ENCODE results near the gene CEP85.

The CEP85 gene

GRCh38 chr1:26295194-26296138, 61.5 kb downstream of the CEP85 start:
- TF ChIP-seq CTCF (IDR thresholded peaks at IDR 0.05; ENCODE audit: insufficient read depth, low read depth, low read length, missing control alignments): no peak
- DNase-seq (ENCODE audit: low read depth): no peak
- H3K4me3 ChIP-seq (ENCODE audit: low read length): no peak overlapping the region

GRCh38 chr1:26296340-26297056, 62.5 kb downstream of the CEP85 start:
- H3K4me3 ChIP-seq (ENCODE audit: low read length): no peak overlapping the region
- TF ChIP-seq CTCF (IDR thresholded peaks at IDR 0.05; ENCODE audit: insufficient read depth, low read depth, low read length, missing control alignments): no peak
- no peak for DNase-seq (ENCODE audit: low read depth)

- H3K4me3 ChIP-seq (ENCODE audit: low read length): no peak overlapping the region
- no peak for DNase-seq (ENCODE audit: low read depth)
- no peak for TF ChIP-seq CTCF (IDR thresholded peaks at IDR 0.05; ENCODE audit: insufficient read depth, low read depth, low read length, missing control alignments)
Observed at GRCh38 chr1:26297057-26297790, 63.2 kb downstream of the CEP85 start.

- DNase-seq (ENCODE audit: low read depth): no peak
- TF ChIP-seq CTCF (IDR thresholded peaks at IDR 0.05; ENCODE audit: insufficient read depth, low read depth, low read length, missing control alignments): no peak
- no peak overlapping the region for H3K4me3 ChIP-seq (ENCODE audit: low read length)
Observed at GRCh38 chr1:26297791-26298124, 63.8 kb downstream of the CEP85 start.

GRCh38 chr1:26300578-26301275, 66.7 kb downstream of the CEP85 start:
- no peak for DNase-seq (ENCODE audit: low read depth)
- H3K4me3 ChIP-seq (ENCODE audit: low read length): no peak overlapping the region
- TF ChIP-seq CTCF (IDR thresholded peaks at IDR 0.05; ENCODE audit: insufficient read depth, low read depth, low read length, missing control alignments): no peak

GRCh38 chr1:26302733-26303405, 68.9 kb downstream of the CEP85 start:
- TF ChIP-seq CTCF (IDR thresholded peaks at IDR 0.05; ENCODE audit: insufficient read depth, low read depth, low read length, missing control alignments): no peak
- H3K4me3 ChIP-seq (ENCODE audit: low read length): no peak overlapping the region
- peak; percentile 34 for DNase-seq (ENCODE audit: low read depth)
